ENCODE results near the gene OR1K1. TPM values are rescaled to one million over a fixed set of nuclear protein-coding genes. Genes with fewer than 3 reads are reported as not detected.

OR1K1 gene
- total RNA-seq, 2 donors from 2014 or later: not detected

DNA sequence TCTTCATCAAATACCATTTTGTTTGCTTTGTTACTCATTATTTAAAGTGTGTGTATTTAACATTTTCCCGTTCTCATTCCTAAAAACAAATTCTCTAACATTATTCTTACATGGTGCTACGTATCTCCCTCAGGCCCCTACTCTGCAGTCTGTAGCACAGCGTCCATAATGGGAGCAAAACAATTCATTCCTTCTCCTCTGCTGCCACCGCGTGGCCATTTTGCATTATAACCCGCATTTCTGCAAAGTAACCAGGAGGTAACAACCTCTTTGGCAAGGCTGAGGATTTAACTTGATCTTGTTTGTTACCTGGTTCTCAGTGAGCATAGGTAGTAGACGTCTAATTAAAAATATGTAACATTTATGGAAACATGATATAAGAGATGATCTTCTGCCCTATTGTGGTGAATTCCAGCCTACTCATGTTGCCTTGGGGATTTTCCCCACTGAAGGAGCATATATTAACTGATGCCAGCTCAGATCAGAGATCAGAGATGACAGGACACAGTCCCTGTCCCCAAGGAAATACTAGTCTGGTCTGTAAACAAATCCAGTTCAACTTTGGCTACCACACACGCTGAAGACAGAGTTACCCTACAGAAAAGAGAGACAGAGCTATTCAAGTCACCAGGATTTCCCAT is 10.5 kb downstream of the OR1K1 start:
- no peak overlapping the region for H3K9ac ChIP-seq (ENCODE audit: extremely low read depth, low read length, poor library complexity, severe bottlenecking)
- TF ChIP-seq, protein P1, sequence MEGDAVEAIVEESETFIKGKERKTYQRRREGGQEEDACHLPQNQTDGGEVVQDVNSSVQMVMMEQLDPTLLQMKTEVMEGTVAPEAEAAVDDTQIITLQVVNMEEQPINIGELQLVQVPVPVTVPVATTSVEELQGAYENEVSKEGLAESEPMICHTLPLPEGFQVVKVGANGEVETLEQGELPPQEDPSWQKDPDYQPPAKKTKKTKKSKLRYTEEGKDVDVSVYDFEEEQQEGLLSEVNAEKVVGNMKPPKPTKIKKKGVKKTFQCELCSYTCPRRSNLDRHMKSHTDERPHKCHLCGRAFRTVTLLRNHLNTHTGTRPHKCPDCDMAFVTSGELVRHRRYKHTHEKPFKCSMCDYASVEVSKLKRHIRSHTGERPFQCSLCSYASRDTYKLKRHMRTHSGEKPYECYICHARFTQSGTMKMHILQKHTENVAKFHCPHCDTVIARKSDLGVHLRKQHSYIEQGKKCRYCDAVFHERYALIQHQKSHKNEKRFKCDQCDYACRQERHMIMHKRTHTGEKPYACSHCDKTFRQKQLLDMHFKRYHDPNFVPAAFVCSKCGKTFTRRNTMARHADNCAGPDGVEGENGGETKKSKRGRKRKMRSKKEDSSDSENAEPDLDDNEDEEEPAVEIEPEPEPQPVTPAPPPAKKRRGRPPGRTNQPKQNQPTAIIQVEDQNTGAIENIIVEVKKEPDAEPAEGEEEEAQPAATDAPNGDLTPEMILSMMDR (conservative IDR thresholded peaks at IDR 0.05): peak; percentile 89
- no peaks in the 10 kb centered on the region for H3K9me3 ChIP-seq (ENCODE audit: control insufficient read depth, low read length)
- Mint-ChIP-seq H3K27me3 (ENCODE audit: insufficient read depth) (no peaks in the 10 kb centered on the region), H3K4me1 (no peaks in the 10 kb centered on the region), H3K36me3 (ENCODE audit: low read depth) (peaks cover 8% of the 10 kb centered on the region), H3K4me3 (no peak overlapping the region), H3K9me3 (peaks cover 13% of the 10 kb centered on the region), H3K27ac (no peak overlapping the region)
- no peaks in the 10 kb centered on the region for H3K27me3 ChIP-seq (ENCODE audit: control insufficient read depth, insufficient read depth, low read length, poor library complexity, severe bottlenecking)
- peaks cover 1% of the 10 kb centered on the region for H3K36me3 ChIP-seq (ENCODE audit: control insufficient read depth, insufficient read depth, low read length)
- H3K4me1 ChIP-seq (ENCODE audit: control insufficient read depth, insufficient read depth, low read length): no peaks in the 10 kb centered on the region
- H3K4me3 ChIP-seq (ENCODE audit: low read length): no peak overlapping the region
- 10 to 14% methylated on average over 6 to 8 of the region's 8 CpGs for WGBS, 2 experiments (ENCODE audit: insufficient coverage in 1 of 2, insufficient read length in 1 of 2)
- DNase-seq: peak; percentile 88
- no peak overlapping the region for H3K27ac ChIP-seq (ENCODE audit: low read depth, low read length)

DNA sequence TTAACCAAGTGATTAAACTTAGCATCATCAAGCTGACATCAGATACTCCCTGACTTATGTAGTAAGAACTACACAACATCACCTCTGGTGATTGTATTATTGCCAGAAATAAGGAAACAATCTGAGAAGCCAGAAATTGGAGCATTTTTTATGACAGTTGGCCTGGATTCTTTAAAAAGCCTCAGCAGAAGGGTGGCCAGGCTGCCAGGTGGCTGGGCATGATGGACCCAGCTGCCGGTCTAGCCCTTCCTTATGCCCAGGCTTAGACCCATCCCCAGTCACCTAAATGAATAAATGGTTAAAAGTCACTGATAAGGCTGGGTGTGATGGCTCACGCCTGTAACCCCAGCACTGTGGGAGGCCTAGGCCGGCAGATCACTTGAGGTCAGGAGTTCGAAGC is 12.8 kb downstream of the OR1K1 start:
- Histone ChIP-seq H3K27me3 (ENCODE audit: control insufficient read depth, insufficient read depth, low read length, poor library complexity, severe bottlenecking) (no peaks in the 10 kb centered on the region), H3K36me3 (ENCODE audit: control insufficient read depth, insufficient read depth, low read length) (peaks cover 21% of the 10 kb centered on the region), H3K9ac (ENCODE audit: extremely low read depth, low read length, poor library complexity, severe bottlenecking) (no peak overlapping the region), H3K27ac (ENCODE audit: low read depth, low read length) (no peak overlapping the region), H3K4me3 (ENCODE audit: low read length) (no peak overlapping the region), H3K4me1 (ENCODE audit: control insufficient read depth, insufficient read depth, low read length) (no peaks in the 10 kb centered on the region), H3K9me3 (ENCODE audit: control insufficient read depth, low read length) (no peaks in the 10 kb centered on the region)
- TF ChIP-seq, protein P1 (conservative IDR thresholded peaks at IDR 0.05): no peak
- 81 to 87% methylated on average over 3 to 4 of the region's 4 CpGs for whole genome bisulfite sequencing, 2 experiments (ENCODE audit: insufficient coverage in 1 of 2, insufficient read length in 1 of 2)
- DNase-seq: no peak
- no peak overlapping the region for H3K27ac Mint-ChIP-seq
- no peak overlapping the region for H3K4me3 Mint-ChIP-seq
- no peaks in the 10 kb centered on the region for H3K4me1 Mint-ChIP-seq
- H3K36me3 Mint-ChIP-seq (ENCODE audit: low read depth): peaks cover 18% of the 10 kb centered on the region
- H3K27me3 Mint-ChIP-seq (ENCODE audit: insufficient read depth): no peaks in the 10 kb centered on the region
- no peaks in the 10 kb centered on the region for H3K9me3 Mint-ChIP-seq

DNA sequence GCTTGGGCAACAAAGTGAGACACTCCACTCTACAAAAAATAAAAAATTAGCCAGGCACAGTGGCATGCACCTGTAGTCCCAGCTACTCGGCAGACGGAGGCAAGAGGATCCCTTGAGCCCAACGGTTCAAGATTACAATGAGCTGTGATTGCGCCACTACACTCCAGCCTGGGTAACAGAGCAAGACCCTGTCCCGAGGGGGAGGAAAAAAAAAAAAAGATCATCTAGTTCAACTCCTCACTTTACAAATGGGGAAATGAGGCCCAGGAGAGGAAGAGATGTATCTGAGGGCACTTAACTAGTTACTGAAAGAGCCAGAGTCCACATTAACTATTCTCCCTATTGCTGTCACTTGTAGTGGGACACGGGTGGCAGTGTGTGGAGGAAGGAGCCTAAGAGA is 14.6 kb downstream of the OR1K1 start:
- Histone ChIP-seq H3K27ac (ENCODE audit: low read depth, low read length) (no peak overlapping the region), H3K4me1 (ENCODE audit: control insufficient read depth, insufficient read depth, low read length) (no peaks in the 10 kb centered on the region), H3K36me3 (ENCODE audit: control insufficient read depth, insufficient read depth, low read length) (peaks cover 37% of the 10 kb centered on the region), H3K9ac (ENCODE audit: extremely low read depth, low read length, poor library complexity, severe bottlenecking) (no peak overlapping the region), H3K27me3 (ENCODE audit: control insufficient read depth, insufficient read depth, low read length, poor library complexity, severe bottlenecking) (no peaks in the 10 kb centered on the region), H3K9me3 (ENCODE audit: control insufficient read depth, low read length) (no peaks in the 10 kb centered on the region), H3K4me3 (ENCODE audit: low read length) (no peak overlapping the region)
- H3K27ac Mint-ChIP-seq: no peak overlapping the region
- DNase-seq: no peak
- TF ChIP-seq, protein P1 (conservative IDR thresholded peaks at IDR 0.05): no peak
- H3K4me3 Mint-ChIP-seq: no peak overlapping the region
- peaks cover 3% of the 10 kb centered on the region for H3K4me1 Mint-ChIP-seq
- 94 to 97% methylated on average over 4 to 5 of the region's 6 CpGs for WGBS, 2 experiments (ENCODE audit: insufficient coverage in 1 of 2, insufficient read length in 1 of 2)
- H3K27me3 Mint-ChIP-seq (ENCODE audit: insufficient read depth): no peaks in the 10 kb centered on the region
- H3K36me3 Mint-ChIP-seq (ENCODE audit: low read depth): peaks cover 25% of the 10 kb centered on the region
- no peaks in the 10 kb centered on the region for H3K9me3 Mint-ChIP-seq

Measured in endodermal cell (in vitro differentiated cells).